Uterine smooth muscle cell (primary cell): ENCODE results near the gene CBX3. TPM values are rescaled to one million over a fixed set of nuclear protein-coding genes. Genes with fewer than 3 reads are reported as not detected.

Source experiments
- total RNA-seq: library from RNA; depleted of rRNA; stranded (reverse); fragments of >200 nt; gene quantifications from 2 replicates; pipeline ENCODE4 v1.2.3, GENCODE V29; 2014

Gene CBX3
- 138 and 180 TPM in 2 replicates for total RNA-seq

DNA sequence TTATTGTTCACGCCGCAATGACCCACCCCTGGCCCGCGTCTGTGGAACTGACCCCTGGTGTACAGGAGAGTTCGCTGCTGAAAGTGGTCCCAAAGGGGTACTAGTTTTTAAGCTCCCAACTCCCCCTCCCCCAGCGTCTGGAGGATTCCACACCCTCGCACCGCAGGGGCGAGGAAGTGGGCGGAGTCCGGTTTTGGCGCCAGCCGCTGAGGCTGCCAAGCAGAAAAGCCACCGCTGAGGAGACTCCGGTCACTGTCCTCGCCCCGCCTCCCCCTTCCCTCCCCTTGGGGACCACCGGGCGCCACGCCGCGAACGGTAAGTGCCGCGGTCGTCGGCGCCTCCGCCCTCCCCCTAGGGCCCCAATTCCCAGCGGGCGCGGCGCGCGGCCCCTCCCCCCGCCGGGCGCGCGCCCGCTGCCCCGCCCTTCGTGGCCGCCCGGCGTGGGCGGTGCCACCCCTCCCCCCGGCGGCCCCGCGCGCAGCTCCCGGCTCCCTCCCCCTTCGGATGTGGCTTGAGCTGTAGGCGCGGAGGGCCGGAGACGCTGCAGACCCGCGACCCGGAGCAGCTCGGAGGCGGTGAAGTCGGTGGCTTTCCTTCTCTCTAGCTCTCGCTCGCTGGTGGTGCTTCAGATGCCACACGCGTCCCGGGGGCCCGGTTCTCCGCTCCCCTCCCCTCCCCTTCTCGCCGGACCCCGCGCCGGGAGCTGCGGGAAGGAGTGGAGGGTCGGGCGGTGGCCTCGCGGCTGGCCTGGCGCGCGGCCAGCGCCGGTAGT, at the start of gene CBX3:
Gene CBX3 (plus strand): TSS at position 499 of the 772 bp plus-strand sequence. CDS start 1,254 bp downstream, outside the sequence.

DNA sequence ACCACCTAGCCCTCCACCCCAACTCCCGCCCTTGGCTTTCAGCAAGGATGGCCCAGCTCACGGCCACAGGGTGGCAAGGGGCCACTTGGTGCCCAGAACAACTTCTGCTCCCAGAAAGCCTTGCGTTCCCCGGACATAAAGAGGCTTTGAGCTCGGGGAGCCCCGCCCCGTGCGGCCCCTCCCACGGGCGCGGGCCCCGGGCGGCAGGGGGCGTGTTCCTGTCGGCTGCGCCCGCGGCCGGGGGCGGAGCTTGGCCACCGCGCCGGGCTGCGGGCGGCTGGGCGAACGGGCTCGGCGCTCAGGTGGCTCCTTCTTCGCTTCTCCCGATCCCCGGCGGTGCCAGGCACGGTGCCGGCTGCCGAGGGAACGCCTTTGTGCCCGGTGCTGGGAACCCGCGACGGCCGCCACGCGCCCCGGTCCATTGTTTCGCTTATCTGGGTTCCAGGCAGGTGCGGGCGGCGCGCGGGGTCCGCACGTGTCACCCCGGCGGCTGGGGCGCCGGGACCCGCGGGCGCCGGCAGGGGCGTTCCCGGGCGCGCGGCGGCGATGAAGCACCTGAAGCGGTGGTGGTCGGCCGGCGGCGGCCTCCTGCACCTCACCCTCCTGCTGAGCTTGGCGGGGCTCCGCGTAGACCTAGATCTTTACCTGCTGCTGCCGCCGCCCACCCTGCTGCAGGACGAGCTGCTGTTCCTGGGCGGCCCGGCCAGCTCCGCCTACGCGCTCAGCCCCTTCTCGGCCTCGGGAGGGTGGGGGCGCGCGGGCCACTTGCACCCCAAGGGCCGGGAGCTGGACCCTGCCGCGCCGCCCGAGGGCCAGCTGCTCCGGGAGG, 49.4 kb upstream of the CBX3 start, which contains the start of gene NFE2L3:
Gene NFE2L3 (plus strand): TSS at position 246 of the 829 bp plus-strand sequence. CDS start 301 bp downstream, at position 547.

DNA sequence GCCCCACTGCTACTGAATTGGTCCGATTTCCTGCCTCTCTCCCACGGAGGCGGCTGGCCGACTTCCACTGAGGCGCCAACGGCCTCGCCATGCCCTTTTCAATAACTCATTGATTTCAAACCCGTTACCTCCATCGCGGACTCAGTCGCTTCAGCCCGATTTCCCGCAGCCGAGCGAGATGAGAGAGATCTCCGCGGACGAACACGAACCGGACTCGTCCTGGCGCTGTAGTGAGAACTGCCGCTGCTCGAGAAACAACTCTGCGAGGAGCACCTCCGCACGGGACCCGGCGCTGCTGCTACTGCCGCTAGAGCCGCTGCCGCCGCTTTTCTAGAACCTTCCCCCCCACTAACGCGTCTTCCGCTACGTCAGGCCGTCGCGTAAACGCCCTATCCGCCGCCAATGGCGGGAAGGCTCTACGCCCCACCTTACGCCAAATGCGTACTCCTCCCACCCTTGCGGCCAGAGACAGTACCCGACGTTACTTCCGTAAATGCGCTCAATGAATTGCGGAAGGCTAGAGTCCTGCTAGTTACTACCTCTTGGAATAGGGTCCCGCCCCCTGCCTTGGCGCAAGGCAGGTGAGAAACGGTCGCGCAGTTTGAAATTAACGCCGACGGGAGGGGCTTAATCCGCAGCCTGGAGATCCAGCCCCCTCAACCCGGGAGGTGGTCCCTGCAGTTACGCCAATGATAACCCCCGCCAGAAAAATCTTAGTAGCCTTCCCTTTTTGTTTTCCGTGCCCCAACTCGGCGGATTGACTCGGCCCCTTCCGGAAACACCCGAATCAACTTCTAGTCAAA, 900 bp upstream of the CBX3 start, which contains the start of gene HNRNPA2B1:
Gene HNRNPA2B1 (minus strand): TSS at position 303 of the 803 bp plus-strand sequence. CDS start 169 bp downstream, at position 134.

Other genes starting within 250 kb of the CBX3 start
- 2.9 and 5.2 TPM in 2 replicates for gene NFE2L3, start 49.5 kb upstream of the CBX3 start, total RNA-seq
- gene HNRNPA2B1, start 999 bp upstream of the CBX3 start, total RNA-seq = 92.5 and 175 TPM in 2 replicates
- gene SNX10, start 90.1 kb downstream of the CBX3 start, total RNA-seq = 4.9 and 6.1 TPM in 2 replicates